Stimulated activated CD8-positive, alpha-beta memory T cell treated with anti-CD3 and anti-CD28 coated beads, Interleukin-15, amount 100 ng/mL, for 48 hours (primary cell): ENCODE results near the gene CACNB1.

Source experiments
- DNase-seq, 2 donors: peaks; one replicate each; pipeline ENCODE4 v3.0.0-alpha.2; 2020; ENCODE audit warnings: low read depth in 2 of 2

Gene CACNB1

GRCh38 chr17:39200957-39201510, 3.6 kb upstream of the CACNB1 start:
- DNase-seq: no peak

DNA sequence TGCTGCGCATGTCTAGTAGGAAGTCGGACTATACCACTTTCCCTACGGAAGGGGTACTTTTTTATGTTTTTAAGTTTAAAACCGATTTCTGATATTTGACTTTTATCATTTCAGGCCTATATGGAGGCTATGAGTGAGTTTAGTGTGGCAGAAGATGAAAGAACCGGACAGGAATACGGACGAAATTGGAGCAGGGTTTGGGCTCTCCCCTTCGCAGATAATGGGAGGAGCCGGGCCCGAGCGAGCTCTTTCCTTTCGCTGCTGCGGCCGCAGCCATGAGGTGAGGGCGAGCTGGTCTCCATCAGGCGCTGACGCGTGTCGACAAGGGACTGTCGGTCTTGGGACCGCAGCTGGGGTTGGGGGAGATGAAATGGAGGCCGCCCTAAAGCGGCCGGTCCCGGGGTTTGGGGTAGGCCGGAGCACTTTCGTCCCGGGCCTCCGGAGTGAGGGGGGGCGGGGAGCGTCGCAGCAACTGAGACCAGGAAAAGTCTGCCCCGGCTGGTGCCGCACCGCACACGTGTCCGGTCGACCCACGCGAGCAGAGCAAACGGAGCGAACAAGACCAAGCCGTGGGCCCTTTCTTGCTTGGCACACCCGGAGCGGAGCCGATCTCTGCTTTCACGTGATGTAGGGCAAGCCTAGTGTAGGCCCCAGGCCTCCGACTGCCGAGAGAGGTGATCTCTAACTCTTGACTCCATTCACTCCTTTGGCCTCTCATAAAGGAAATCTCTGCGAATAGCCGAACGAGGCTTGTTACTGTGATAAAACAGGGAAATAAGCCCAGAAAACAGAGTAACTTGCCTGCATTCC, 2.8 kb upstream of the CACNB1 start, which contains the start of gene RPL19:
Gene RPL19 (plus strand): TSS at position 214 of the 810 bp plus-strand sequence. CDS start 62 bp downstream, at position 276.
- peak; percentile 60 to 63 for DNase-seq

DNA sequence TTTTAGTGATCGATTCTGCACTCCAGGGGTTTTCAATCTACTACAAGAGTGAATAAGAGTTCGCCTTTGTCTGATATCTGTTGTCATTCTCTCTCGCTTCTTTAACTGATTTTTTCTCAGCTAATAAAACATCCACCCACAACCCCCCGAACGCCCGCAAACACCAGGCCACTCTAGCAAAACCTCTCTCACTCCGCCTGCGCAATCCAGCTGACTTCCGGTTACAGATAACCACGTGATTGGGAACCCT, 2.3 kb upstream of the CACNB1 start:
- peak; percentile 82 for DNase-seq

GRCh38 chr17:39198186-39198566, 707 bp upstream of the CACNB1 start:
- no peak for DNase-seq

GRCh38 chr17:39196808-39197291, 619 bp downstream of the CACNB1 start:
- no peak for DNase-seq

GRCh38 chr17:39196241-39196807, 1.1 kb downstream of the CACNB1 start:
- DNase-seq: no peak

GRCh38 chr17:39195568-39196160, 1.8 kb downstream of the CACNB1 start:
- DNase-seq: no peak

DNA sequence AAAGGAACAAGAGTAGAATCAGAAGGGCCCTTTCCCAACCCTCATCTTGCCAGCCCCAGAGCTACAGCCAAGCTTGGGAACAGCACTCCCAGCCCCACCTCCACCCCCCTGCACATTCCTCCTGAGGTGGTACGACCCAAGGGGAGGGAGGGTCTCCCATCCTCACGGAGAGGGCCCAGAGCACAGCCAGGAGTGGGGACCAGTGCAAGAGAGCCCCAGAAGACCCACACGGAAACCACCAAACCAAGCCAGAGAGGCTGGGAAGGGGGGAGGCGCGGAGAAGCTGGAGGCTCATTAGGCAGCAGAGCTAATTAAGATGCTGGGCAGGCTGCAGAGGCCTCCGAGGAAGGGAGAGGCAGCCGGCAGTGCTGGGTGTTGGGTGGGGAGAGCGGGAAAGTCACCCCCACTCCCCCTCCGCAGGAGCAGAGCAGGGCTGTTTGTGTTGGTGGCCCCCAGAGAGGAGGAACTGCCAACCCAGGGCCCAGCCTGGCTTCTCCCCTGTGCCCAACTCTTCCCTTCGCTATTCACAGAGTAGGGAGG, 2.4 kb downstream of the CACNB1 start:
- DNase-seq: no peak

- DNase-seq: no peak
Measured at GRCh38 chr17:39194089-39194984, 3.1 kb downstream of the CACNB1 start.

DNA sequence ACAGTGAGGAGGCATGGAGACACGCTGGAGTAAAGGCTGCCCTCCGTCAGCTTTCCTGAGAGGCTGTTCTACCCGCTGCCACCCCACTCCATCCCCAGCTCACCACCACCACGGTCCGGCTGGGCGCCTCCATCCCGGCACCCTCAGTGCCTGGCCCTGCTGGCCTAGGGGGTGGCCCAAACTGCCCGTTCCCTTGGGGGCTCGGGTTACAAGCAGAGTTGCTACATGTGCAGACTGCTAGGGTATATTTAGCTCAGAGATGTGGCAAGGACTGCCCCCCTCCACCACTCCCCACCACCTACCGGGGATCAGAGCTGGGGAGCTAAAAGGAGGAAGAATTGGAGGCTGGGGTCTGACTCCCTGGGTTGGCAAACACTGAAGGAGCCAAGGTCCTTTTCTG, 4.1 kb downstream of the CACNB1 start:
- DNase-seq: no peak

GRCh38 chr17:39192901-39193300, 4.6 kb downstream of the CACNB1 start:
- DNase-seq: no peak

DNA sequence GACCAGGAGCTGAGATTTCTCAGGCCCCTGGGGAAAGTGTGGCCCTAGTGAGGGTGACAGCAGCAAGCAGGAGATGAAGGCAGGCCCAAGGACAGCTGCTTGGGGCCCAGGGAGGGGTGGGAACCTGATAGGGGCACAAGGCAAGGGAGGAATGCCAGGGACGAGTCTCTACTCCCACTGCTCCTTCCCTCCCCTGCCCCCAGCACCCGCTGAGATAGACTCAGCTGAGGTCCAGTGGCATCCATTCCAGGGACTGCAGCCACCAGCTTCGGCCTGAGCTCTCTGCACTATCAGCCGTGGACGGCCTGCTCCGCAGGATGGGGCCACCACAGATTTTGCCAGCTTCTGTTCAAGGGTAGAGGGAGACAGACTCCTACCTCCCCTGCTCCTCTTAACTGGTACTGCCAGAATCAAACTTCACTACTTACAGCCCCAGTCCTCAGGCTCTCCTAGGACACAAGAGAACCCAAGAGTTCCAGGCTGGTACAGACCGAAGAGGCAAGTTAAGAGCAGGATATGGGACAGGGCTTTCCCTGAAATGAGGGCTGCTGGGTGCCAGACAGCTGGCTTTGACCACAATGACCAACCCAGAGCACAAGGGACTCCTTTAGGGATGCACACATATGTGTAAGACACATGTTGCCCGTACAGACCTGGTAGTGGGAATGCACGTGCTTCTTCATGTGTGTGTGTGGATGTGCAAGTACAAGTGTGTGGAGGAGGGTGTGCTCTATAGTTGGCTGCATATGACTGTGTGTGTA, 5.5 kb downstream of the CACNB1 start:
- no peak for DNase-seq

DNA sequence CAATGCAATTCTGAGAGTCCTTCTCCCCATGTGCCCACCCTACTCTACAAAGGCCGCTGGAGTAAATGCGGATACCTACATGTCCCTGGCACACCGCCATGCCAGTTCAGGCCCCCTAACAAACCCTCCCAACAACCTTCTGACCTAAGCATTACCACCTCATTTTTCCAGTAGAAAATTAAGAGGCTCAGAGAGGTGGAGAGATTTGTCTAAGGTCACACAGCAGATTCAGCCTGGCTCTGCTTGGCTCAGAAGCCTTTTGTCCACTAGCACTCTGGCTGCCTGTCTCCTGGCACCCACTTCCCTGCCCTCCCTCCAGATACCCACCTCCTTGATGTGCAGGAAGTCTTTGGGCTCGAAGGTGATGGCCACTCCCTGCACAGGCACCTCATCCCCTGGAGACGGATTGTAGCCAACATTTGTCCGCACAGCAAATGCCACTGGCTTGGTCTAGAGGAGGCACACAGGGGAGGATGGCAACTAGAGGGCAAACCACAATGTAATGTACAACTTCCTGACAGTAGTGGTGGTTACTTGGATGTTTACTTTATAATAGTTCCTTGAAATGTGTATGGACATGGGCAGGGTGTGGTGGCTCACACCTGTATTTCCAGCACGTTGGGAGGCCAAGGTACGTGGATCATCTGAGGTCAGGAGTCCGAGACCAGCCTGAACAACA, 10.2 kb downstream of the CACNB1 start:
- DNase-seq: no peak

GRCh38 chr17:39186481-39187002, 10.9 kb downstream of the CACNB1 start:
- no peak for DNase-seq

- no peak for DNase-seq
Measured at GRCh38 chr17:39183720-39184119, 13.7 kb downstream of the CACNB1 start.

GRCh38 chr17:39183045-39183444, 14.4 kb downstream of the CACNB1 start:
- DNase-seq: no peak

DNA sequence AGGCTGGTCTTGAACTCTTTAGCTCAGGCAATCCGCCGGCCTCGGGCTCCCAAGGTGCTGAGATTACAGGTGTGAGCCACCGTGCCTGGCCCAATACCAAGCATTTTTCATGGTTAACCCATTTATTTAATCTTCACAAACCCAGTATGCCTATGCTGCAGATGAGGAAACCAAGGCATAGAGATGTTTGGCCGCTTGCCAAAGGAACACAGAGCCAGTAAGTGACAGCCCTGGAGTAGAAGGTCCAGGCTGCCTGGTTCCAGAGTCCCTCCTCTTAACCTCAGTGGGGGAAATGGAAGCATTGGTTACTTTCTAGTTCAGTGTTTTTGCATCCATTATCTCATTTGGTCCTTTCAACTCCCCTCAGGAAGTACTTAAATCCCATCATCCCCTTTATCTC, 16.2 kb downstream of the CACNB1 start:
- DNase-seq: no peak

DNA sequence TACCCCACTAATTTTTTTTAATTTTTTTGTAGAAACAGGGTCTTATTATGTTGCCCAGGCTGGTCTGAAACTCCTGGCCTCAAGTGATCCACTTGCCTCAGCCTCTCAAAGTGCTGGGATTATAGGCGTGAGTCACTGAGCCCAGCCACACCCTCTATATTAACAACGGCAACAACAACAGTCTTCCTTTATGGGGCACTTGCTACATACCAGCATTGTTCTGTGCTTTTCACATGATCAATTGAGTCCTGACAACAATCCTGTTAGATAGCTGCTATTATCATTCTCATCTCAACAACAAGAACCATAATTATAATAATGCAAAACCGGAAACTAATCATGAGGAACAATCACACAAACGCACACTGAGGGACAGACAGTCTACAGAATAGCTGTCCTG, 18.9 kb downstream of the CACNB1 start:
- no peak for DNase-seq

DNA sequence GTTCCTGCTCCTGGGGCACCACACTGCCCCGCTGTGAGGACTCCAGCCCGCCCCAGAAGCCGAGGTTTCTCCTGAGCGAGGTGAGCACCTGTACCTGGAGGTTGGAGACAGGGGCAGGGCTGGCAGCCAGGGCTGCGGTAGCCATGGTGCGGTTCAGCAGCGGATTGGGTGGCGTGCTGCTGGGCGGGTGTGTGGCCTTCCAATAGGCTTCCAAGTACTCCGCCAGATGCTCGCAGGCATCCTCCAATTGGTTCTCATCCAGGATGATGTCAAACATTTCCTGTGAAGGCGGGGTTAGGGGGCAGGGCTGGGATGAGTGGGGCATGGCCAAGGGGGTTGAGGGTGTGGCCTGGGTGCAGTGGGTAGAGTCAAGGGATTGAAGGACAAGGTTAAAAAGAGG, 20.2 kb downstream of the CACNB1 start:
- no peak for DNase-seq

GRCh38 chr17:39175695-39176093, 21.8 kb downstream of the CACNB1 start:
- no peak for DNase-seq
